ENCODE results near the gene TMX2.
"Not testable (repeated sequence)": the region's sequence is repeated elsewhere in the genome, so short reads cannot be mapped to it uniquely, and the experiment has no call there.

TMX2 gene

DNA sequence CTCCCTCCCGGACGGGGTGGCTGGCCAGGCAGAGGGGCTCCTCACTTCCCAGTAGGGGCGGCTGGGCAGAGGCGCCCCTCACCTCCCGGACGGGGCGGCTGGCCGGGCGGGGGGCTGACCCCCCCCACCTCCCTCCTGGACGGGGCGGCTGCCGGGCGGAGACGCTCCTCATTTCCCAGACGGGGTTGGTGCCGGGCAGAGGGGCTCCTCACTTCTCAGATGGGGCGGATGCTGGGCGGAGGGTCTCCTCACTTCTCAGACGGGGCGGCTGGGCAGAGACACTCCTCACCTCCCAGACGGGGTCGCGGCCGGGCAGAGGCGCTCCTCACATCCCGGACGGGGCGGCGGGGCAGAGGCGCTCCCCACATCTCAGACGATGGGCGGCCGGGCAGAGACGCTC, 4.3 kb downstream of the TMX2 start:
- not testable (repeated sequence) for DNase-seq

- DNase-seq, result no peak
Measured at GRCh38 chr11:57727185-57727584, 14.8 kb downstream of the TMX2 start.

GRCh38 chr11:57728829-57729228, 16.4 kb downstream of the TMX2 start:
- DNase-seq, result no peak

GRCh38 chr11:57729479-57729878, 17.1 kb downstream of the TMX2 start:
- no peak for DNase-seq

DNA sequence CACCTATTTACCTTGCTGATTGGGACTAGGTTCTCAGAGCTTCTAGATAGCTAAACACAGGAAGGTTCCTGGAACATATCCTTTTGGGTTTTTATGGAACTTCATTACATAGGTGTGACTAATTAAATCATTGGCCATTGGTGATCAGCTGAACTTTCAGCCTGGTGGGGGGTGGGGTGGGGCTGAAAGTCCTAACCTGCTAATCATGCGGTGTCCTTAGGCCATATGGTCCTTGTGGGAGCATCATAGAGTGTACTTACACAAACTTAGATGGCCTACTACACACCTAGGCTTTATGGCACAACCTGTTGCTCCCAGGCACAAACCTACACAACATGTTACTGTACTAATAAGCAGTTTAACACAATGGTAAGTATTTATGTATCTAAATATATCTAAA, 20.3 kb downstream of the TMX2 start:
- no peak for DNase-seq

- no peak for DNase-seq
Measured at GRCh38 chr11:57735619-57736298, 23.4 kb downstream of the TMX2 start.

- DNase-seq, result peak; percentile 96
Measured at GRCh38 chr11:57741132-57742086, 29.0 kb downstream of the TMX2 start, which contains the start of gene SELENOH. Gene SELENOH, plus strand, starts transcription at chr11:57741491. Its CDS starts 105 bp downstream, at chr11:57741596.

DNA sequence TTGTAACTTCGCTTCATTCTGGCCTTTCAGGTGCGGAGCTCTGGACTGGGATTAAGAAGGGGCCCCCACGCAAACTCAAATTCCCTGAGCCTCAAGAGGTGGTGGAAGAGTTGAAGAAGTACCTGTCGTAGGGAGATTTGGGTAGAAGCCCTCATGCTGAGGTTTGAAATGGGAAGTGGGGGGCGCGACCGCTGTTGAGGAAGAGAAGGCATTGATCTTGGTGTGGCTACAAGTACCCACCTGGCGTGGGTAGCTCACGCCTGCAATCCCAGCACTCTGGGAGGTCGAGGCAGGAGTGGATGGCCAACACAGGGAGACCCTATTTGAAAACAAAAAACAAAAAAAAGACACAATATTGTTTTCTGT, 29.7 kb downstream of the TMX2 start:
- no peak for DNase-seq

DNA sequence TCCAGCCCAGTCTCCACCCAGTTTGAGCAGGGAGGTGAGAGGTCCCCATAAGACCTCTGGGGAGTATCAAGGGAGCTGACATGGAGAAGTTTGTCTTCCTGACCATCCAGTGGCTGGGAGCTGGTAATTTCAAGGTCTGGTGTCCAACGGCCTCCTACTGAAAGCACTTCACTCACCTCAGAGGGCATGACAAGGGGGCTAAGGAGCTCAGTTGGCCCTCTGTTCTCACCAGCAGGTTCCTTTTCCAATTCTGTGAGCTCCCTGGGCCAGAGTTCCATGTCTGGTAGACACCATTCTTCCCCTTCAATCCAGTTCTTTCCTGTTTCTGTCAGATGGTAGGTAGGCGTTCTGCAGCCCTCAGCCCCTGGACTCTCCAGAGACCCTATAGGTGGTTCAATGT, 32.0 kb downstream of the TMX2 start:
- DNase-seq, result no peak

GRCh38 chr11:57745206-57745605, 32.8 kb downstream of the TMX2 start:
- DNase-seq, result no peak

DNA sequence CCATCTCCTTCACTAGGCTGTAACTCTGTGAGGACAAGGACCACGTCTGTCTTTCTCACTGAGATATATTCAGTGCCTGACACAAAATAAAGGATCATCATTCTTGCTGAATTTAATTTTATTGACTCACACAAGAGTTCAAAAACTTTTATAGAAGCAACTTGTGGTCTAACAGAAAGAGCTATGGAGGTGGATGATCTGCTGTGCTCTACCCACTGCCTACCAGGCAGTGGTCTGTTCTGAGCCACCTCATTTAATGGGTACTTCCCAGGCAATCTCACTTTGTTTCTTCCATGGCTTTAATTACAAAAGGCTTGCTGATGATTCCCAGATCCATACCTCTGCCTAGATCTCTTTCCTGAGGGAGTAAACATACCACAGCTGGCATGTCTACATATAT, 34.5 kb downstream of the TMX2 start:
- DNase-seq, result no peak

GRCh38 chr11:57751176-57751575, 38.8 kb downstream of the TMX2 start:
- DNase-seq, result no peak

GRCh38 chr11:57751676-57752253, 39.4 kb downstream of the TMX2 start, which contains the start of gene BTBD18:
Gene BTBD18, minus strand, starts transcription at chr11:57751819. Its CDS starts 631 bp downstream, at chr11:57751188.
- peak; percentile 31 for DNase-seq

- no peak for DNase-seq
Measured at GRCh38 chr11:57752954-57753353, 40.6 kb downstream of the TMX2 start.

DNA sequence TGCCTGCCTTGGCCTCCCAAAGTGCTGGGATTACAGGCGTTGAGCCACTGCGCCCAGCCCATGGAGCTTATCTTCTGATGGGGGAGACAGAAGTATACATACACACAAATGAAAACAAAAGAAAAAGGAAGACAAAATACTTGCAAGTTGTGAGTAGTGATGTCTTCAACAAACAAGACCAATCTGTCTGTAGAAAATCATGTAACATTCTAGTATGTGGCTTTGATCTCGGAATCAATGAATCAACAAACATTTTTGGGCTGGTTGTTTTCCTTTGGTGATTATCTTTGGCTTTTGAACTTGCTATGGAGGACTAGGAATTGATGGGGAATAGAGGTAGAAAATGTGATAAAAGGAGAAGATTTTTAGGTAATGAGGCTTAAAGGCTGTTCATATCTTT, 45.8 kb downstream of the TMX2 start:
- DNase-seq, result no peak

- peak; percentile 91 for DNase-seq
Measured at GRCh38 chr11:57761301-57762234, 49.2 kb downstream of the TMX2 start, which contains the start of gene CTNND1. Gene CTNND1, plus strand, starts transcription at chr11:57761802. Its CDS starts 29,677 bp downstream, at chr11:57791479.

DNA sequence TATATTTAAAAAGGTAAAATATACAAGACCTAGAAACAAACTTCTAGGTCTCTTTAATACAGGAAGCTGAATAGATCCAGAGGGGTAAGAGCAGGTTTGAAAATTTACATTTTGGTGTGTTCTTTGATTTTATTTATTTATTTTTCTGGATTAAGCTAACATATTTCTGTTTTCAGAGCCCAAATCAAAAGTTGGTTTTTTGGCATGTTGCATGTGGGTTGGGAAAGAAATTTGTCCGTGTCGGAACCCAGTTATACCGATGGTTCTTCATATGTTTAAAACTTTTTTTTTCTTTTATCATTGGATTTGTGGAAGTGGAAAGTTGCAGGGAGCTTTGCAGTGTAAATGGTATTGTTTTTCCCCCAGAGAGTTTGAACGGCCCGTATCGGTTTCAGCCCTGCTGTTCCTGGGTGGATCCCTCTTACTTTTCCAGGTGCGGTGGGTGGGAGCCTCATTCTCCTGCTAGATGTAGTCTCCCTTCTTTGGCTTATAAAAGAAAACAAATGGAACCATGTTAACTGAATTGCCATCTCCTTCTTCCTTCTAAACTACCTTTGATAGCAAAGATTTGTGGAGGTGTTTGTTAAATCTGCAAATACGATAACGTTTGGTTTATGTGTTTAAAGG, 50.0 kb downstream of the TMX2 start:
- no peak for DNase-seq

GRCh38 chr11:57763568-57763967, 51.2 kb downstream of the TMX2 start:
- DNase-seq, result no peak

- DNase-seq, result no peak
Measured at GRCh38 chr11:57764021-57764420, 51.6 kb downstream of the TMX2 start.

DNA sequence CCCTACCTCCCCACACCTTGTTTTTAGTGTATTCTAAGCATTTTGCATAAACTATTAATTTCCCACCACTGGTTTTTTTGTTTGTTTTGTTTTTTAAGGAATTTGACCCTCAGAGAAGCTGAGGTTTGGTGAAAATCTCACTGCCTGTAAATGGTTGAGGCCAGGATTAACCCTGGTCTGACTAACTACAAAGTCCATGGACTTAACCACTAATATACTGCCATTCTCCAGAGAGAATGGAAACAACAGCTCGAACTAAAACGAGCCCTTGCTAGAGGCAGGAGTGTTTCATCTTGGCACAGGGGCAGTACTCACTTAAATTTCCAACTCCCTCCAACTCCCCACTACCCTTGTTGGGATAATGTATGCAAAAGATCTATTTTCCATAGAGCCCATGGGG, 52.2 kb downstream of the TMX2 start:
- no peak for DNase-seq

DNA sequence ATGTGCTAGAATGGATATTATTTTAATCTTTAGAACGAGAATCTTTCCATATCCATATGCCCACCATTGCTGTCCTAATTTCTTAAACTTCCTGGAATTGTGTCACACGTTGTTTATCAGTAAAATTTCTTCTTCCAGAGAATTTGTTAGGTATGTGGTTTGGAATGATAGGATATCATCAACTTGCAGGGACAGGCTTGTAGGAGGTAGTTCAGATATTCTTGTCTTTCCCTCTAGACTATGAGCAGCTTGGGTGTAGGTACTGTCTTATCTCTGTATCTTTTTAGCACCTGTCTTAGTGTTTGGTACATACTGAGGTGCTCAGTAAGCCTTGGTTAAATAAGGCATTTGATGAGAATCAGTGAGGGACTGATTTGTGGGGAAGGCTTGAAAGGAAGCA, 52.6 kb downstream of the TMX2 start:
- DNase-seq, result no peak

GRCh38 chr11:57770793-57771192, 58.4 kb downstream of the TMX2 start:
- no peak for DNase-seq

Measured in COR-L47 (cell line).